OCI-LY3 (cell line): ENCODE data around the gene GRIK5.
"Not testable (repeated sequence)": the region's sequence is repeated elsewhere in the genome, so short reads cannot be mapped to it uniquely, and the experiment has no call there.

Source experiments
- H2AFZ ChIP-seq: fragments of 200-600, 300-600 bp; shearing (Covaris generic); 2 replicates; pipeline ENCODE4 v1.6.0; 2014; ENCODE audit warnings: antibody characterized with exemption, low read depth, low read length
- H3K27ac ChIP-seq: fragments of 200-600, 300-600 bp; sonication (generic); 2 replicates; pipeline ENCODE4 v1.5.1; 2014; ENCODE audit warnings: mild to moderate bottlenecking, low read length, moderate library complexity, mixed read lengths
- H3K27me3 ChIP-seq: fragments of 200-600, 300-600 bp; sonication (generic); 2 replicates; pipeline ENCODE4 v1.6.1; 2014; ENCODE audit warnings: low read depth, low read length, mixed read lengths
- H3K36me3 ChIP-seq: fragments of 200-600, 300-600 bp; sonication (generic); replicated peaks from 2 replicates; pipeline ENCODE3; 2014; ENCODE audit warnings: low read depth, low read length, mixed read lengths
- H3K4me1 ChIP-seq: fragments of 300-600, 200-600 bp; sonication (generic); 2 replicates; pipeline ENCODE4 v1.6.1; 2014; ENCODE audit warnings: low read length, mixed read lengths
- H3K4me2 ChIP-seq: fragments of 200-600, 300-600 bp; sonication (generic); 2 replicates; pipeline ENCODE4 v1.6.1; 2014; ENCODE audit warnings: low read length, mixed read lengths
- H3K4me3 ChIP-seq: fragments of 300-600, 200-600 bp; sonication (generic); 2 replicates; pipeline ENCODE4 v1.5.1; 2014; ENCODE audit warnings: antibody characterized with exemption, mild to moderate bottlenecking, low read length, moderate library complexity
- H3K79me2 ChIP-seq: fragments of 300-600, 200-600 bp; shearing (Covaris generic); 2 replicates; pipeline ENCODE4 v1.6.1; 2014; ENCODE audit warnings: mild to moderate bottlenecking, low read length, mixed read lengths
- H3K9ac ChIP-seq: fragments of 300-600, 200-600 bp; shearing (Covaris generic); 2 replicates; pipeline ENCODE4 v1.6.0; 2014; ENCODE audit warnings: mild to moderate bottlenecking, low read length, moderate library complexity
- H3K9me3 ChIP-seq: fragments of 200-600, 300-600 bp; shearing (Covaris generic); 2 replicates; pipeline ENCODE4 v1.6.1; 2014; ENCODE audit warnings: low read length, mixed read lengths; ENCODE audit not compliant: insufficient read depth
- H4K20me1 ChIP-seq: fragments of 200-600, 300-600 bp; sonication (generic); 2 replicates; pipeline ENCODE4 v1.6.1; 2016; ENCODE audit warnings: low read length, mixed read lengths; ENCODE audit not compliant: insufficient read depth
- CTCF ChIP-seq: fragments of 200-600, 300-600 bp; sonication (generic); IDR thresholded peaks from 2 replicates; pipeline ENCODE4 v1.5.1; 2014; ENCODE audit warnings: antibody characterized with exemption, low read length, low read depth
- EZH2phosphoT487 ChIP-seq: fragments of 200-600 bp; shearing (Covaris generic); IDR thresholded peaks from 2 replicates; pipeline ENCODE4 v1.6.1; 2018; ENCODE audit warnings: antibody characterized with exemption, mixed run types, low read depth

The GRIK5 gene

DNA sequence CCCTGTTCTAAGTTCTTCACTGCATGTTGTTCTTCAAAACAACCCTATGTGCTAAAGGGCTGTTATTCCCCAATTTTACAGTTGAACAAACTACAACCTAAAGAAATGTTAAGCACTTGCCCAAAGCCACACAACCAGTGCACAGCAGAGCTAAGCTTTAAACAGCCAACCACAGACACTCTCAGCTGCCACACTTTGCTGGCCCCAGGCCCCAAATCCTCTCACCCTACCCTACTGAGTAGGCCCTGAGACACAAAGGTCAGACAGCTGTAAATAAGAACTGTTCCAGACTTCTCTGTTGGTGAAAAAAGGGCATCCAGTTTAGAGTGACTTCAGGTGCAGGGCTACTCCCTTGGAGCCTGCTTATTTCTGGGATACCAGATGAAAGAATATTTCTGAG is 30.0 kb downstream of the GRIK5 start:
- H3K4me3 ChIP-seq, result no peak overlapping the region
- H4K20me1 ChIP-seq, result no peaks in the 10 kb centered on the region
- no peak overlapping the region for H3K27ac ChIP-seq
- no peaks in the 10 kb centered on the region for H3K79me2 ChIP-seq
- no peak for TF ChIP-seq CTCF
- TF ChIP-seq EZH2phosphoT487, result no peak
- no peak overlapping the region for H3K9ac ChIP-seq
- no peaks in the 10 kb centered on the region for H3K36me3 ChIP-seq
- H3K4me2 ChIP-seq, result no peak overlapping the region
- H3K27me3 ChIP-seq, result peaks cover 16% of the 10 kb centered on the region
- no peaks in the 10 kb centered on the region; the same call in 1 of the 2 replicates for H3K4me1 ChIP-seq
- 0 out of 2 replicates have a peak overlapping the region, but pooled peaks have one; percentile 11 for H2AFZ ChIP-seq
- no peaks in the 10 kb centered on the region for H3K9me3 ChIP-seq

- no peaks in the 10 kb centered on the region for H3K36me3 ChIP-seq
- no peak overlapping the region for H3K4me2 ChIP-seq
- no peak overlapping the region for H2AFZ ChIP-seq
- no peaks in the 10 kb centered on the region for H3K79me2 ChIP-seq
- H3K9me3 ChIP-seq, result no peaks in the 10 kb centered on the region
- H3K27me3 ChIP-seq, result peaks cover 3% of the 10 kb centered on the region; the same call in 1 of the 2 replicates
- no peak for TF ChIP-seq EZH2phosphoT487
- no peak for TF ChIP-seq CTCF
- no peak overlapping the region for H3K9ac ChIP-seq
- H3K4me1 ChIP-seq, result peaks cover 3% of the 10 kb centered on the region; the same call in 1 of the 2 replicates
- H4K20me1 ChIP-seq, result no peaks in the 10 kb centered on the region
- no peak overlapping the region for H3K4me3 ChIP-seq
- no peak overlapping the region for H3K27ac ChIP-seq
Observed at GRCh38 chr19:42038666-42039065, 31.3 kb downstream of the GRIK5 start.

DNA sequence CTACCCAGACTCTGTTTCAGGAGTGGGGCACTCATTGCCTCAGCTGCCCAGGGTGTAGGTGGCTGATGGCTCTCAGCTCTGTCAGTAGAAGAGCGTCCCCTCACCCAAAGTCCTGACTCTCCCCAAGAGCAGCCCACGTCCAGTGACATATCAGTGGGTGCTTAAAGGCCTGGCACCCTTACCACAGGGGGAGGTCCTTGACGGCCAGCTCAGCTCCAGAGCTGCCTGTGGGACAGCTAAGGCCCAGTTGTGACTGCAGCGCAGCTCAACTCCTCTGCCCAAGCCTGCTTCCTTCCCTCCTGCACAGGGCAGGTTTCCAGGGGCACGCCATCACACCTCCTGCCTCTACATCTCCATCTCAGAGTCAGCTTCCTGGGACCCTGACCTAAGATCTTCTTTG is 32.4 kb downstream of the GRIK5 start:
- TF ChIP-seq EZH2phosphoT487 (no peak), CTCF (no peak)
- Histone ChIP-seq H3K4me3 (no peak overlapping the region), H4K20me1 (no peaks in the 10 kb centered on the region), H3K79me2 (no peaks in the 10 kb centered on the region), H3K9me3 (no peaks in the 10 kb centered on the region), H3K4me1 (peaks cover 3% of the 10 kb centered on the region; the same call in 1 of the 2 replicates), H3K9ac (no peak overlapping the region), H2AFZ (no peak overlapping the region), H3K36me3 (no peaks in the 10 kb centered on the region), H3K27me3 (0 out of 2 replicates have a peak, but pooled peaks cover 3% of the 10 kb centered on the region), H3K27ac (no peak overlapping the region), H3K4me2 (no peak overlapping the region)

GRCh38 chr19:42034640-42035391 is 35.2 kb downstream of the GRIK5 start:
- not testable (repeated sequence) for H3K79me2 ChIP-seq, H3K4me1 ChIP-seq, H3K36me3 ChIP-seq, H4K20me1 ChIP-seq, H3K27ac ChIP-seq, H3K9me3 ChIP-seq
- peak overlapping the region; percentile 43; the same call in 1 of the 2 replicates for H3K9ac ChIP-seq
- peak overlapping the region; percentile 56 for H3K4me2 ChIP-seq
- peak overlapping the region; percentile 40 for H2AFZ ChIP-seq
- peak overlapping the region; percentile 52 for H3K4me3 ChIP-seq
- peaks cover 23% of the 10 kb centered on the region for H3K27me3 ChIP-seq
- peak; percentile 95 for TF ChIP-seq CTCF
